ENCODE measurements around the gene IL3RA.

IL3RA gene

DNA sequence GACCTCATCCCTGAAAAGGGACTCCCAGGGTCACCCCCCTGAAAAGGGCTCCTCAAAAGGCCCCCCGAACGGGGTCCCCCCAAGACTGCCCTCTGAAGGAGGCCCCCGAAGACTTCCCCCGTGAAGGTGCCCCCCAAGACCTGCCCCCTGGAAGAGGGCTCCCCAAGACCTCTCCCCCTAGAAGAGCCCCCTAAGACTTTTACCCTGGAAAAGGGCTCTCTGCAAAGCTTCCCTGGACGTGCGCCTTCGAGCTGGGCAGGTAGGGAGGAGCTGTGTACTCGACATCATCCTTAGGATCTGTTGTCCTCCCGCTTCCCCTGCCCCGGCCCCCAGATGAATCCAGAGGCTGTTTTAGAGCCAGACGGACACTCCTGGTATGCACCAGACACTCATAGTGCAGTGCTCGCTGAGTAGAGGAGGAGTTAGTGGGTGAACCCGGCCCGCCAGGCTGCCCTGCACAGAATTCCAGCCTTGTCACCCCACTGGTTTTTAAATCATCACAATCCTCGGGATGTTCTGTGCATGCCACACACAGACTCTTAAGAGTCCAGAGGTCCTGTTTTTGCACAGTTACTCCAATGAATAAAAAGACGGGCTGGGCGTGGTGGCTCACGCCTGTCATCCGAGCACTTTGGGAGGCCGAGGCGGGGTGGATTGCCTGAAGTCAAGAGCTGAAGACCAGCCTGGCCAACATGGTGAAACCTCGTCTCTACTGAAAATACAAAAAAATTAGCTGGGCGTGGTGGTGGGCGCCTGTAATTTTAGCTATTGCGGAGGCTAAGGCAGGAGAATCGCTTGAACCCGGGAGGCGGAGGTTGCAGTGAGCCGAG, 61.1 kb downstream of the IL3RA start:
- no peaks in the 10 kb centered on the region for H3K9me2 ChIP-seq (replicated peaks; ENCODE audit: insufficient read depth, low read length)
- no peaks in the 10 kb centered on the region for H3F3A ChIP-seq (ENCODE audit: insufficient read depth)
- H3K4me2 ChIP-seq (ENCODE audit: low read depth, low read length, poor library complexity, severe bottlenecking): no peak overlapping the region
- no peaks in the 10 kb centered on the region for H4K20me1 ChIP-seq (ENCODE audit: low read depth, low read length)
- no peak overlapping the region for H3K4me3 ChIP-seq (ENCODE audit: insufficient read depth, low read length, poor library complexity, severe bottlenecking)
- no peak overlapping the region for H3K9ac ChIP-seq (ENCODE audit: low read length)
- H3K36me3 ChIP-seq (ENCODE audit: low read length): no peaks in the 10 kb centered on the region
- peaks cover 29% of the 10 kb centered on the region; the same call in 1 of the 2 replicates for H3K79me2 ChIP-seq (ENCODE audit: insufficient read depth, low read length)
- TF ChIP-seq EZH2phosphoT487 (conservative IDR thresholded peaks at IDR 0.05; ENCODE audit: low read length): no peak
- TF ChIP-seq, protein P1, sequence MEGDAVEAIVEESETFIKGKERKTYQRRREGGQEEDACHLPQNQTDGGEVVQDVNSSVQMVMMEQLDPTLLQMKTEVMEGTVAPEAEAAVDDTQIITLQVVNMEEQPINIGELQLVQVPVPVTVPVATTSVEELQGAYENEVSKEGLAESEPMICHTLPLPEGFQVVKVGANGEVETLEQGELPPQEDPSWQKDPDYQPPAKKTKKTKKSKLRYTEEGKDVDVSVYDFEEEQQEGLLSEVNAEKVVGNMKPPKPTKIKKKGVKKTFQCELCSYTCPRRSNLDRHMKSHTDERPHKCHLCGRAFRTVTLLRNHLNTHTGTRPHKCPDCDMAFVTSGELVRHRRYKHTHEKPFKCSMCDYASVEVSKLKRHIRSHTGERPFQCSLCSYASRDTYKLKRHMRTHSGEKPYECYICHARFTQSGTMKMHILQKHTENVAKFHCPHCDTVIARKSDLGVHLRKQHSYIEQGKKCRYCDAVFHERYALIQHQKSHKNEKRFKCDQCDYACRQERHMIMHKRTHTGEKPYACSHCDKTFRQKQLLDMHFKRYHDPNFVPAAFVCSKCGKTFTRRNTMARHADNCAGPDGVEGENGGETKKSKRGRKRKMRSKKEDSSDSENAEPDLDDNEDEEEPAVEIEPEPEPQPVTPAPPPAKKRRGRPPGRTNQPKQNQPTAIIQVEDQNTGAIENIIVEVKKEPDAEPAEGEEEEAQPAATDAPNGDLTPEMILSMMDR (IDR thresholded peaks at IDR 0.05; ENCODE audit: insufficient read depth, low read length, poor library complexity, severe bottlenecking): no peak
- H2AFZ ChIP-seq (ENCODE audit: low read depth, low read length, severe bottlenecking): no peak overlapping the region
- no peaks in the 10 kb centered on the region for H3K9me3 ChIP-seq (ENCODE audit: insufficient read depth, low read length)
- no peak overlapping the region for H3K27ac ChIP-seq (ENCODE audit: low read depth, low read length)
- no peaks in the 10 kb centered on the region for H3K27me3 ChIP-seq (ENCODE audit: low read length)

DNA sequence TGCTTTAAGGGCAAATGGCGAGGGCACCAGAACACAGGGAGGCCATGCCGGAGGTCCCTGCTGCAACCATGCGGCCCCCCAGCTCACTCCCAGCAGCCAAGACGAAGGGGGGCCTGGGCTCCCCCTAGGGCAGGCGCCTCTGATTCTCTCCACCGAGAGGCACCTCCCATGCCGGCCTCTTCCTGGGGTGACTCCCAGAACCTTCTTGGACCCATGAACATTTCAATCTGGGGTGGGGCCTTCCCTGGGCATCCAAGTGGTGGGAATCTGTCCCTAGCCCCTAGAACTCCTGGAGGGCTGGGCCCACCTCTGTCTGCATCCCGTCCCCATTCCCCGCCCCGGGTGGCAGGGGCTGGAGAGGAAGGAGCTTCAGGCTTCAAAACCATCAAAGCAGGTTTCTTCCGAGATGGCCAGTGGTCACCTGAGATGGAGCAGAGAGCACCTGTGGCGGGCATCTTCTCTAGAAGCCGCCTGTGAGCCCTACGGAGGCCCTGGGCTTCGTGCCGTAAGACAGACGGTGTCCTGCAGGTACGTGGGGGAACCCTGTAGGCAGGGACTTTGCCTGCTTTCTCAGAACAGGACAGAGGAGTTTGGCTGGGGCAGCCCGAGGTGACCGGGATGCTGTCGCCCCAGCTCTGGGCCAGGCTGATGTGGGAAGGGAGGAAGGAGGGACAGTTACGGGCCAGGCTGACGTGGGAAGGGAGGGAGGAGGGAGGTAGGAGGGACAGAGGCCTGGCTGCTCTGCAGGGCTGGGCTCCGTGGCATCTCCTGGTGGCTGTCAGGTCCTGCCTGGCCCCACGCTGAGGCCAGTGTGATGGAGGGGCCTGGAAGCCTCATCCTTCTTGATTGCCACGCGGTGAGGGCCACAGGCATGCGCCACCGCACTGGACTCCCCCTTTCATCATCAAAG, 62.1 kb downstream of the IL3RA start:
- no peak for TF ChIP-seq EZH2phosphoT487 (conservative IDR thresholded peaks at IDR 0.05; ENCODE audit: low read length)
- TF ChIP-seq, protein P1 (IDR thresholded peaks at IDR 0.05; ENCODE audit: insufficient read depth, low read length, poor library complexity, severe bottlenecking): no peak
- H3K79me2 ChIP-seq (ENCODE audit: insufficient read depth, low read length): peaks cover 21% of the 10 kb centered on the region; the same call in 1 of the 2 replicates
- H3K27me3 ChIP-seq (ENCODE audit: low read length): no peaks in the 10 kb centered on the region
- no peak overlapping the region for H3K4me3 ChIP-seq (ENCODE audit: insufficient read depth, low read length, poor library complexity, severe bottlenecking)
- H2AFZ ChIP-seq (ENCODE audit: low read depth, low read length, severe bottlenecking): no peak overlapping the region
- no peak overlapping the region for H3K4me2 ChIP-seq (ENCODE audit: low read depth, low read length, poor library complexity, severe bottlenecking)
- H3K9me3 ChIP-seq (ENCODE audit: insufficient read depth, low read length): no peaks in the 10 kb centered on the region
- H4K20me1 ChIP-seq (ENCODE audit: low read depth, low read length): no peaks in the 10 kb centered on the region
- no peaks in the 10 kb centered on the region for H3F3A ChIP-seq (ENCODE audit: insufficient read depth)
- no peak overlapping the region for H3K9ac ChIP-seq (ENCODE audit: low read length)
- no peaks in the 10 kb centered on the region for H3K9me2 ChIP-seq (replicated peaks; ENCODE audit: insufficient read depth, low read length)
- no peaks in the 10 kb centered on the region for H3K36me3 ChIP-seq (ENCODE audit: low read length)
- no peak overlapping the region for H3K27ac ChIP-seq (ENCODE audit: low read depth, low read length)

DNA sequence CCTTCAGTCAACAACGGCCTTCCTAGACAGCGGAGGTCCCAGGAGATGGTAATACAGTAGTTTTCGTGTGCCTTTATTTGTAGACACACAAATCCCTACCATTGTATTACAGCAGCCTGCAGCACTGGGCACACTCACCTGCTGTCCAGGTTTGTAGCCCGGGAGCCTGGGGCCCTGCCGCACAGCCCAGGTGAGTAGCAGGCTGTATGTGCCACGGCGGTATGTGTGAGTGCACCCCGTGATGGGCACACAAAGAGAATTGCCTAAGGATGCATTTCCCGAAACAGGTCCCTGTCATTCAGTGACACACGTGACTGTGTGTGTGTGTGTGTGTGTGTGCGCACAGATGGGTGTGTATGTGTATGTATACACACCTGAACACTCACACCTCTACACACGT, 63.5 kb downstream of the IL3RA start:
- Histone ChIP-seq H3K79me2 (ENCODE audit: insufficient read depth, low read length) (peaks cover 8% of the 10 kb centered on the region; the same call in 1 of the 2 replicates), H4K20me1 (ENCODE audit: low read depth, low read length) (no peaks in the 10 kb centered on the region), H3K36me3 (ENCODE audit: low read length) (no peaks in the 10 kb centered on the region)

More for the DNA sequence above, 63.5 kb downstream of the IL3RA start:
- Histone ChIP-seq H3K27me3 (ENCODE audit: low read length) (no peaks in the 10 kb centered on the region), H3K9ac (ENCODE audit: low read length) (no peak overlapping the region), H3K27ac (ENCODE audit: low read depth, low read length) (no peak overlapping the region), H2AFZ (ENCODE audit: low read depth, low read length, severe bottlenecking) (no peak overlapping the region), H3K9me3 (ENCODE audit: insufficient read depth, low read length) (no peaks in the 10 kb centered on the region), H3K4me2 (ENCODE audit: low read depth, low read length, poor library complexity, severe bottlenecking) (no peak overlapping the region), H3F3A (ENCODE audit: insufficient read depth) (no peaks in the 10 kb centered on the region), H3K9me2 (replicated peaks; ENCODE audit: insufficient read depth, low read length) (no peaks in the 10 kb centered on the region), H3K4me3 (ENCODE audit: insufficient read depth, low read length, poor library complexity, severe bottlenecking) (no peak overlapping the region)
- TF ChIP-seq, protein P1 (IDR thresholded peaks at IDR 0.05; ENCODE audit: insufficient read depth, low read length, poor library complexity, severe bottlenecking): no peak
- no peak for TF ChIP-seq EZH2phosphoT487 (conservative IDR thresholded peaks at IDR 0.05; ENCODE audit: low read length)
